ENCODE results near the gene CAPNS1. TPM values are rescaled to one million over a fixed set of nuclear protein-coding genes. Genes with fewer than 3 reads are reported as not detected.

CAPNS1 gene
- polyA plus RNA-seq, 1 donor from 2014 or later: 139 TPM

- H3K36me3 Mint-ChIP-seq: peaks cover 7% of the 10 kb centered on the region
- no peaks in the 10 kb centered on the region for H3K9me3 Mint-ChIP-seq
- H3K27me3 Mint-ChIP-seq: no peaks in the 10 kb centered on the region
- H3K27ac Mint-ChIP-seq: peak overlapping the region in 2 of 3 donors; percentile 71 to 80
- H3K4me1 Mint-ChIP-seq: peaks cover 0 to 8% (median 5%) of the 10 kb centered on the region in 3 donors
- peak overlapping the region in 1 of 4 donors; percentile 45 for H3K4me3 Mint-ChIP-seq
Observed at GRCh38 chr19:36108684-36109083, 31.2 kb upstream of the CAPNS1 start.

- no peaks in the 10 kb centered on the region for H3K27me3 Mint-ChIP-seq
- no peaks in the 10 kb centered on the region for H3K9me3 Mint-ChIP-seq
- H3K27ac Mint-ChIP-seq: peak within 1 kb of the TSS in 1 of 3 donors; percentile 76
- peaks cover 7% of the 10 kb centered on the region for H3K36me3 Mint-ChIP-seq
- peaks cover 0 to 18% (median 8%) of the 10 kb centered on the region in 3 donors for H3K4me1 Mint-ChIP-seq
- peak within 1 kb of the TSS in 1 of 4 donors; percentile 81 for H3K4me3 Mint-ChIP-seq
Observed at GRCh38 chr19:36110487-36111199, 29.2 kb upstream of the CAPNS1 start, which contains the start of gene OVOL3. Gene OVOL3, plus strand, starts transcription at chr19:36111143. Its CDS starts 60 bp downstream, at chr19:36111203.

GRCh38 chr19:36111200-36111539 is 28.7 kb upstream of the CAPNS1 start:
- peaks cover 0 to 20% (median 8%) of the 10 kb centered on the region in 3 donors for H3K4me1 Mint-ChIP-seq
- no peaks in the 10 kb centered on the region for H3K9me3 Mint-ChIP-seq
- no peaks in the 10 kb centered on the region for H3K27me3 Mint-ChIP-seq
- H3K36me3 Mint-ChIP-seq: peaks cover 7% of the 10 kb centered on the region
- no peak overlapping the region for H3K4me3 Mint-ChIP-seq
- no peak overlapping the region for H3K27ac Mint-ChIP-seq

- H3K9me3 Mint-ChIP-seq: no peaks in the 10 kb centered on the region
- H3K4me1 Mint-ChIP-seq: peaks cover 0 to 28% (median 14%) of the 10 kb centered on the region in 3 donors
- peaks cover 6% of the 10 kb centered on the region for H3K36me3 Mint-ChIP-seq
- H3K27ac Mint-ChIP-seq: peak overlapping the region in 1 of 3 donors; percentile 76
- no peaks in the 10 kb centered on the region for H3K27me3 Mint-ChIP-seq
- peak overlapping the region; percentile 2 to 86 (median 74) for H3K4me3 Mint-ChIP-seq
Observed at GRCh38 chr19:36112678-36113077, 27.2 kb upstream of the CAPNS1 start.

GRCh38 chr19:36113425-36113824 is 26.4 kb upstream of the CAPNS1 start:
- H3K4me3 Mint-ChIP-seq: peak overlapping the region; percentile 81 to 99 (median 96)
- no peaks in the 10 kb centered on the region for H3K9me3 Mint-ChIP-seq
- peaks cover 9% of the 10 kb centered on the region for H3K36me3 Mint-ChIP-seq
- peaks cover 0 to 31% (median 19%) of the 10 kb centered on the region in 3 donors for H3K4me1 Mint-ChIP-seq
- H3K27ac Mint-ChIP-seq: peak overlapping the region; percentile 67 to 99 (median 73)
- no peaks in the 10 kb centered on the region for H3K27me3 Mint-ChIP-seq

- Mint-ChIP-seq H3K36me3 (peaks cover 9% of the 10 kb centered on the region), H3K4me3 (peak overlapping the region; percentile 81 to 99 (median 96)), H3K9me3 (no peaks in the 10 kb centered on the region), H3K27ac (peak overlapping the region; percentile 99), H3K4me1 (peaks cover 0 to 31% (median 19%) of the 10 kb centered on the region in 3 donors), H3K27me3 (no peaks in the 10 kb centered on the region)
Observed at GRCh38 chr19:36113894-36114720, 25.8 kb upstream of the CAPNS1 start.

GRCh38 chr19:36114721-36115452 is 25.0 kb upstream of the CAPNS1 start, which contains the start of gene POLR2I:
Gene POLR2I, minus strand, starts transcription at chr19:36114875. Its CDS starts 19 bp downstream, at chr19:36114856.
- Mint-ChIP-seq H3K36me3 (peaks cover 9% of the 10 kb centered on the region), H3K27ac (peak within 1 kb of the TSS; percentile 99), H3K4me3 (peak within 1 kb of the TSS; percentile 81 to 99 (median 96)), H3K27me3 (no peaks in the 10 kb centered on the region), H3K9me3 (no peaks in the 10 kb centered on the region), H3K4me1 (peaks cover 0 to 31% (median 19%) of the 10 kb centered on the region in 3 donors)

GRCh38 chr19:36115453-36116343 is 24.2 kb upstream of the CAPNS1 start, which contains the start of gene TBCB:
Gene TBCB, plus strand, starts transcription at chr19:36115468. Its CDS starts 93 bp downstream, at chr19:36115561.
- Mint-ChIP-seq H3K9me3 (no peaks in the 10 kb centered on the region), H3K27ac (peak within 1 kb of the TSS; percentile 99), H3K36me3 (peaks cover 9% of the 10 kb centered on the region), H3K4me1 (peaks cover 0 to 31% (median 19%) of the 10 kb centered on the region in 3 donors), H3K4me3 (peak within 1 kb of the TSS; percentile 81 to 99 (median 96)), H3K27me3 (no peaks in the 10 kb centered on the region)

GRCh38 chr19:36116344-36116637 is 23.6 kb upstream of the CAPNS1 start:
- Mint-ChIP-seq H3K27ac (peak overlapping the region in 2 of 3 donors; percentile 99), H3K4me1 (peaks cover 0 to 31% (median 19%) of the 10 kb centered on the region in 3 donors), H3K4me3 (peak overlapping the region; percentile 81 to 99 (median 96)), H3K27me3 (no peaks in the 10 kb centered on the region), H3K36me3 (peaks cover 9% of the 10 kb centered on the region), H3K9me3 (no peaks in the 10 kb centered on the region)

GRCh38 chr19:36120092-36120983 is 19.5 kb upstream of the CAPNS1 start:
- H3K36me3 Mint-ChIP-seq: peaks cover 5% of the 10 kb centered on the region
- H3K27ac Mint-ChIP-seq: peak overlapping the region in 1 of 3 donors; percentile 79
- peaks cover 0 to 14% (median 14%) of the 10 kb centered on the region in 3 donors for H3K4me1 Mint-ChIP-seq
- peak overlapping the region in 3 of 4 donors; percentile 22 to 52 (median 35) for H3K4me3 Mint-ChIP-seq
- H3K9me3 Mint-ChIP-seq: no peaks in the 10 kb centered on the region
- no peaks in the 10 kb centered on the region for H3K27me3 Mint-ChIP-seq

- H3K36me3 Mint-ChIP-seq: peaks cover 5% of the 10 kb centered on the region
- H3K27me3 Mint-ChIP-seq: no peaks in the 10 kb centered on the region
- no peak overlapping the region for H3K27ac Mint-ChIP-seq
- peaks cover 0 to 14% (median 13%) of the 10 kb centered on the region in 3 donors for H3K4me1 Mint-ChIP-seq
- H3K9me3 Mint-ChIP-seq: no peaks in the 10 kb centered on the region
- H3K4me3 Mint-ChIP-seq: no peak overlapping the region
Observed at GRCh38 chr19:36120984-36121358, 18.9 kb upstream of the CAPNS1 start.

- peaks cover 5% of the 10 kb centered on the region for H3K36me3 Mint-ChIP-seq
- H3K27me3 Mint-ChIP-seq: no peaks in the 10 kb centered on the region
- no peaks in the 10 kb centered on the region for H3K9me3 Mint-ChIP-seq
- peaks cover 0 to 11% (median 9%) of the 10 kb centered on the region in 3 donors for H3K4me1 Mint-ChIP-seq
- peak overlapping the region in 1 of 4 donors; percentile 27 for H3K4me3 Mint-ChIP-seq
- no peak overlapping the region for H3K27ac Mint-ChIP-seq
Observed at GRCh38 chr19:36121486-36122124, 18.3 kb upstream of the CAPNS1 start.
